ENCODE measurements around the gene DROSHA. TPM values are rescaled to one million over a fixed set of nuclear protein-coding genes. Genes with fewer than 3 reads are reported as not detected.

The DROSHA gene
- polyA plus RNA-seq, 3 donors = 2.2 to 12.6 (median 7.6) TPM

DNA sequence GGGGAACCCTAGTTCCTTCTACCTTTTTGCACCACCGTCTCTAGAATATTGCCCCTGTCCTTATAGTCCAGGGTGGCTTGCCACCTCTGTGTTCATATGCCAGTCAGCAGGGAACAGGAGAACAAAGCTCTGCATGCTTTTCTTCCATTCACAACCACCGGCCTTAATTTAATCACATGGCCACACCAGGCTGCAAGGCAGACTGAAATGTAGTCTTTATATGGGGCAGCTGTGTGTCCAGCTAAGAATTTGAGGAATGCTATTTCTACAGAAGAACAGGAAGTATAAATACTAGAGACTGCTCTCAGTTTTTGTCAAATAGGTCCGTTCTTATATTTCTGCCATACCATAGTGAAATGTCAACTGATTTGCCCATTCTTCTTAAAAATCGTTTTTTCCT lies 6.0 kb upstream of the DROSHA start:
- H3K27ac Mint-ChIP-seq = no peak overlapping the region
- H3K9ac ChIP-seq (ENCODE audit: insufficient read depth, low read length, poor library complexity, severe bottlenecking) = no peak overlapping the region
- H3K9me3 ChIP-seq (replicated peaks in 1 of 2; ENCODE audit: control insufficient read depth in 1 of 2, insufficient read depth in 1 of 2, low read length in 2 of 2) = no peaks in the 10 kb centered on the region
- H3K27me3 Mint-ChIP-seq (ENCODE audit: low read depth in 3 of 3) = no peaks in the 10 kb centered on the region
- H3K79me2 ChIP-seq (ENCODE audit: insufficient read depth, low read length) = peaks cover 23% of the 10 kb centered on the region
- no peaks in the 10 kb centered on the region for H3K9me3 Mint-ChIP-seq
- no peak overlapping the region for H3K4me2 ChIP-seq (replicated peaks; ENCODE audit: extremely low read depth, low read length, poor library complexity, severe bottlenecking)
- peaks cover 79 to 92% of the 10 kb centered on the region in 2 donors for H3K36me3 ChIP-seq (replicated peaks in 1 of 2; ENCODE audit: control insufficient read depth in 1 of 2, insufficient read depth in 2 of 2, low read length in 2 of 2)
- peaks cover 63 to 79% of the 10 kb centered on the region in 2 donors for H3K36me3 Mint-ChIP-seq
- H3K4me3 Mint-ChIP-seq = no peak overlapping the region
- H3K4me1 Mint-ChIP-seq = peaks cover 15% of the 10 kb centered on the region
- DNase-seq = no peak
- H3K27me3 ChIP-seq (ENCODE audit: control insufficient read depth in 2 of 2, insufficient read depth in 2 of 2, low read length in 2 of 2) = no peaks in the 10 kb centered on the region
- WGBS (ENCODE audit: insufficient coverage) = no CpG with 5 or more reads among the region's 4 CpGs
- peaks cover 13% of the 10 kb centered on the region for H4K20me1 ChIP-seq (ENCODE audit: insufficient read depth, low read length)
- intact Hi-C loops (cut with micrococcal nuclease) = no loop called here
- TF ChIP-seq, protein P1, sequence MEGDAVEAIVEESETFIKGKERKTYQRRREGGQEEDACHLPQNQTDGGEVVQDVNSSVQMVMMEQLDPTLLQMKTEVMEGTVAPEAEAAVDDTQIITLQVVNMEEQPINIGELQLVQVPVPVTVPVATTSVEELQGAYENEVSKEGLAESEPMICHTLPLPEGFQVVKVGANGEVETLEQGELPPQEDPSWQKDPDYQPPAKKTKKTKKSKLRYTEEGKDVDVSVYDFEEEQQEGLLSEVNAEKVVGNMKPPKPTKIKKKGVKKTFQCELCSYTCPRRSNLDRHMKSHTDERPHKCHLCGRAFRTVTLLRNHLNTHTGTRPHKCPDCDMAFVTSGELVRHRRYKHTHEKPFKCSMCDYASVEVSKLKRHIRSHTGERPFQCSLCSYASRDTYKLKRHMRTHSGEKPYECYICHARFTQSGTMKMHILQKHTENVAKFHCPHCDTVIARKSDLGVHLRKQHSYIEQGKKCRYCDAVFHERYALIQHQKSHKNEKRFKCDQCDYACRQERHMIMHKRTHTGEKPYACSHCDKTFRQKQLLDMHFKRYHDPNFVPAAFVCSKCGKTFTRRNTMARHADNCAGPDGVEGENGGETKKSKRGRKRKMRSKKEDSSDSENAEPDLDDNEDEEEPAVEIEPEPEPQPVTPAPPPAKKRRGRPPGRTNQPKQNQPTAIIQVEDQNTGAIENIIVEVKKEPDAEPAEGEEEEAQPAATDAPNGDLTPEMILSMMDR (IDR thresholded peaks at IDR 0.05) = no peak
- H2AFZ ChIP-seq (ENCODE audit: insufficient read depth, low read depth, low read length, poor library complexity, severe bottlenecking) = no peak overlapping the region
- H3K4me1 ChIP-seq (ENCODE audit: control insufficient read depth in 1 of 2, insufficient read depth in 2 of 2, low read length in 2 of 2) = peaks cover 9 to 12% of the 10 kb centered on the region in 2 donors
- H3K27ac ChIP-seq (ENCODE audit: low read depth in 1 of 2, low read length in 2 of 2) = no peak overlapping the region
- no peak overlapping the region for H3K4me3 ChIP-seq (replicated peaks in 1 of 3; ENCODE audit: low read depth in 2 of 3, low read length in 3 of 3)

GRCh38 chr5:31537349-31537748 lies 5.5 kb upstream of the DROSHA start:
- H2AFZ ChIP-seq (ENCODE audit: insufficient read depth, low read depth, low read length, poor library complexity, severe bottlenecking) = no peak overlapping the region
- H3K27ac ChIP-seq (ENCODE audit: low read depth in 1 of 2, low read length in 2 of 2) = no peak overlapping the region
- H3K36me3 ChIP-seq (replicated peaks in 1 of 2; ENCODE audit: control insufficient read depth in 1 of 2, insufficient read depth in 2 of 2, low read length in 2 of 2) = peaks cover 74 to 87% of the 10 kb centered on the region in 2 donors
- peaks cover 27% of the 10 kb centered on the region for H3K79me2 ChIP-seq (ENCODE audit: insufficient read depth, low read length)
- no peaks in the 10 kb centered on the region for H3K9me3 ChIP-seq (replicated peaks in 1 of 2; ENCODE audit: control insufficient read depth in 1 of 2, insufficient read depth in 1 of 2, low read length in 2 of 2)
- Mint-ChIP-seq H3K4me3 (no peak overlapping the region), H3K9me3 (no peaks in the 10 kb centered on the region), H3K4me1 (peaks cover 18% of the 10 kb centered on the region), H3K36me3 (peaks cover 58 to 74% of the 10 kb centered on the region in 2 donors), H3K27ac (no peak overlapping the region), H3K27me3 (ENCODE audit: low read depth in 3 of 3) (no peaks in the 10 kb centered on the region)
- no peak overlapping the region for H3K9ac ChIP-seq (ENCODE audit: insufficient read depth, low read length, poor library complexity, severe bottlenecking)
- H3K4me3 ChIP-seq (replicated peaks in 1 of 3; ENCODE audit: low read depth in 2 of 3, low read length in 3 of 3) = no peak overlapping the region
- H4K20me1 ChIP-seq (ENCODE audit: insufficient read depth, low read length) = peaks cover 13% of the 10 kb centered on the region
- H3K4me2 ChIP-seq (replicated peaks; ENCODE audit: extremely low read depth, low read length, poor library complexity, severe bottlenecking) = no peak overlapping the region
- TF ChIP-seq, protein P1 (IDR thresholded peaks at IDR 0.05) = no peak
- peaks cover 12 to 15% of the 10 kb centered on the region in 2 donors for H3K4me1 ChIP-seq (ENCODE audit: control insufficient read depth in 1 of 2, insufficient read depth in 2 of 2, low read length in 2 of 2)
- intact Hi-C loops (cut with micrococcal nuclease) = no loop called here
- no peak for DNase-seq
- no peaks in the 10 kb centered on the region for H3K27me3 ChIP-seq (ENCODE audit: control insufficient read depth in 2 of 2, insufficient read depth in 2 of 2, low read length in 2 of 2)
